ENCODE measurements around the gene OOSP4A. TPM values are rescaled to one million over a fixed set of nuclear protein-coding genes. Genes with fewer than 3 reads are reported as not detected.

Gene OOSP4A
- polyA plus RNA-seq, 2 of the 4 experiments (the other 2 are of a cell fraction): not detected

Other genes with a start within 250 kb of the OOSP4A start
- gene STX3, start 208.7 kb upstream of the OOSP4A start, polyA plus RNA-seq (2011; rRNA removed): 13.5 and 15.4 TPM in 2 replicates
- gene STX3, start 208.7 kb upstream of the OOSP4A start, polyA plus RNA-seq (2017; fragmentation: RNase III; extraction: RNeasy Plus Mini Kit Qiagen cat#74134 plus additional on column Dnase treatment): 11.1 to 15.2 TPM (median 11.2 TPM) in 3 replicates
- gene MRPL16, start 153.3 kb upstream of the OOSP4A start, polyA plus RNA-seq (2011; rRNA removed): 62.8 and 77.7 TPM in 2 replicates
- gene MRPL16, start 153.3 kb upstream of the OOSP4A start, polyA plus RNA-seq (2017; fragmentation: RNase III; extraction: RNeasy Plus Mini Kit Qiagen cat#74134 plus additional on column Dnase treatment): 54.3 to 59.0 TPM (median 57.3 TPM) in 3 replicates
- not detected in 2 replicates for gene CBLIF, start 118.5 kb upstream of the OOSP4A start, polyA plus RNA-seq (2011; rRNA removed)
- gene CBLIF, start 118.5 kb upstream of the OOSP4A start, polyA plus RNA-seq (2017; fragmentation: RNase III; extraction: RNeasy Plus Mini Kit Qiagen cat#74134 plus additional on column Dnase treatment): not detected in 3 replicates
- gene TCN1, start 97.5 kb upstream of the OOSP4A start, polyA plus RNA-seq (2011; rRNA removed): 0.79 and 1.5 TPM in 2 replicates
- gene TCN1, start 97.5 kb upstream of the OOSP4A start, polyA plus RNA-seq (2017; fragmentation: RNase III; extraction: RNeasy Plus Mini Kit Qiagen cat#74134 plus additional on column Dnase treatment): 0.18 to 0.47 TPM (median 0.22 TPM) in 3 replicates
- not detected in 2 replicates for gene OOSP3, start 85.3 kb upstream of the OOSP4A start, polyA plus RNA-seq (2011; rRNA removed)
- gene OOSP3, start 85.3 kb upstream of the OOSP4A start, polyA plus RNA-seq (2017; fragmentation: RNase III; extraction: RNeasy Plus Mini Kit Qiagen cat#74134 plus additional on column Dnase treatment): not detected in 3 replicates
- gene OOSP1, start 25.6 kb upstream of the OOSP4A start, polyA plus RNA-seq (2011; rRNA removed): not detected in 2 replicates
- gene OOSP1, start 25.6 kb upstream of the OOSP4A start, polyA plus RNA-seq (2017; fragmentation: RNase III; extraction: RNeasy Plus Mini Kit Qiagen cat#74134 plus additional on column Dnase treatment): not detected in 3 replicates
- gene OOSP4B, start 53.1 kb downstream of the OOSP4A start, polyA plus RNA-seq (2011; rRNA removed): not detected in 2 replicates
- gene OOSP4B, start 53.1 kb downstream of the OOSP4A start, polyA plus RNA-seq (2017; fragmentation: RNase III; extraction: RNeasy Plus Mini Kit Qiagen cat#74134 plus additional on column Dnase treatment): not detected in 3 replicates
- gene OOSP2, start 76.4 kb downstream of the OOSP4A start, polyA plus RNA-seq (2011; rRNA removed): not detected in 2 replicates
- gene OOSP2, start 76.4 kb downstream of the OOSP4A start, polyA plus RNA-seq (2017; fragmentation: RNase III; extraction: RNeasy Plus Mini Kit Qiagen cat#74134 plus additional on column Dnase treatment): not detected in 3 replicates
- not detected in 2 replicates for gene MS4A3, start 92.6 kb downstream of the OOSP4A start, polyA plus RNA-seq (2011; rRNA removed)
- not detected in 3 replicates for gene MS4A3, start 92.6 kb downstream of the OOSP4A start, polyA plus RNA-seq (2017; fragmentation: RNase III; extraction: RNeasy Plus Mini Kit Qiagen cat#74134 plus additional on column Dnase treatment)
- gene MS4A2, start 124.6 kb downstream of the OOSP4A start, polyA plus RNA-seq (2011; rRNA removed): not detected in 2 replicates
- not detected in 3 replicates for gene MS4A2, start 124.6 kb downstream of the OOSP4A start, polyA plus RNA-seq (2017; fragmentation: RNase III; extraction: RNeasy Plus Mini Kit Qiagen cat#74134 plus additional on column Dnase treatment)
- not detected in 2 replicates for gene MS4A6A, start 219.1 kb downstream of the OOSP4A start, polyA plus RNA-seq (2011; rRNA removed)
- gene MS4A6A, start 219.1 kb downstream of the OOSP4A start, polyA plus RNA-seq (2017; fragmentation: RNase III; extraction: RNeasy Plus Mini Kit Qiagen cat#74134 plus additional on column Dnase treatment): not detected in 3 replicates

All from A549 (cell line).